Stimulated activated naive B cell treated with anti-CD40 and anti-IgM and Interleukin-4, amounts not matched to agents 10 μg/mL and 1 μg/mL and 100 μg/mL, for 72 hours (primary cell): ENCODE data around the gene MEIS1.

ENCODE experiments used
- ATAC-seq, 2 donors: fragments of 150-1000 bp; cut with Tn5 transposase; replicated peaks; 2 replicates each; pipeline ENCODE4 v1.10.0; 2021; ENCODE audit warnings: moderate library complexity in 1 of 2
- DNase-seq: peaks from one replicate; pipeline ENCODE4 v3.0.0; 2021
- H3K27ac Mint-ChIP-seq: one replicate; pipeline ENCODE4 v1.8.0; 2022; ENCODE audit warnings: mild to moderate bottlenecking, mixed read lengths
- H3K27me3 Mint-ChIP-seq, 2 donors: one replicate each; pipeline ENCODE4 v1.8.0; 2022; ENCODE audit warnings: mixed read lengths in 2 of 2
- H3K36me3 Mint-ChIP-seq, 2 donors: one replicate each; pipeline ENCODE4 v1.8.0; 2022; ENCODE audit warnings: mixed read lengths in 2 of 2, mild to moderate bottlenecking in 1 of 2
- H3K4me1 Mint-ChIP-seq, 2 donors: one replicate each; pipeline ENCODE4 v1.8.0; 2022; ENCODE audit warnings: mixed read lengths in 2 of 2, mild to moderate bottlenecking in 1 of 2
- H3K4me3 Mint-ChIP-seq, 2 donors: one replicate each; pipeline ENCODE4 v1.8.0; 2022; ENCODE audit warnings: mild to moderate bottlenecking in 2 of 2, mixed read lengths in 2 of 2, moderate library complexity in 1 of 2
- H3K9me3 Mint-ChIP-seq, 2 donors: one replicate each; pipeline ENCODE4 v1.8.0; 2022; ENCODE audit warnings: mixed read lengths in 2 of 2, mild to moderate bottlenecking in 1 of 2

MEIS1 gene

DNA sequence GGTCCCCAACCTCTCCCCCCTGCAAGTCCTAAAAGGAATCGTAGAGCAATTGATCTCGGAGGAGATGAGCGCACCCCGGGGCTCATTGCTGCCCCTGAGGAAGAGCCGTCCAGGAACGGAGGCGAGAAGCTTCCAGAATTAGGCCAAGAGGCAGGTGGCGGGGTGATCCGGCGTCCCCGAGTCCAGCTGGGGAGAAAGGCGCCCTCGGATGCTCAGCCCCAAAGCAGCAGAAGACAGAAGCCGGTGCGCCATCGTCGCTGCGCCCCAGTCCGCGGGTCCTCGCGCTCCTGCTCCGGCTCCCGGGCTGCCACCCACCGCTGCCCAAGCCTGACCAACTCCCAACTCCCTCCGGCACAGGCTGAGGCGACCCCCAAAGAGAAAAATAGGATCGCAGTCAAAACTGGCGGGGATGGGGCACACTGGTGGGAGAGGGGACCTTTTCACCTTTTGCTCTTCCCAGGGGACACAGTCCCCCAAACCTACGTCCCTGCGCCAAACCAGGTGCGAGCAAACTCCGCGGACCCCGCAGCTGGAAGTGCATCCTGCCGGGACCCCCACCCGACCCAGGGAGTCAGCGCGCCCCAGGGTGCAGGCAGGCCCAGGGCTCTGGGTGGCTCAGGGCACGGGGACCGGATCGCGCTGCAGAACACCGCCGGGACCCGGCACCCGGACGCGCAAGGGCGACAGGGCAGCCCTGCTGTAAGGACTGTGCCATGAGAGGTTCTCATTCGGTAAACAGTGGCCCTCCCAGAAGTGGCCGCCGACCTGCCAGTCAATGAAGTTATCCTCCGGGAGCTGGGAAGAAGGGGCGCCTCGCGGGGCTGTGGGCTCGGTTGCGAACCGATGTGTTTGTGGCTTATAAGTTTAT lies 8.4 kb upstream of the MEIS1 start:
- H3K27me3 Mint-ChIP-seq = peaks cover 50 to 69% of the 10 kb centered on the region in 2 donors
- no peaks in the 10 kb centered on the region for H3K36me3 Mint-ChIP-seq
- no peaks in the 10 kb centered on the region for H3K9me3 Mint-ChIP-seq

GRCh38 chr2:66427300-66427699 lies 7.6 kb upstream of the MEIS1 start:
- H3K4me1 Mint-ChIP-seq = peaks cover 8 to 15% of the 10 kb centered on the region in 2 donors
- peaks cover 51 to 67% of the 10 kb centered on the region in 2 donors for H3K27me3 Mint-ChIP-seq
- no peaks in the 10 kb centered on the region for H3K9me3 Mint-ChIP-seq
- no peak overlapping the region for H3K27ac Mint-ChIP-seq
- DNase-seq (no peak), ATAC-seq (no peak)
- H3K36me3 Mint-ChIP-seq = no peaks in the 10 kb centered on the region
- no peak overlapping the region for H3K4me3 Mint-ChIP-seq

More for the DNA sequence above, 8.4 kb upstream of the MEIS1 start:
- DNase-seq (no peak), ATAC-seq (no peak)
- H3K27ac Mint-ChIP-seq = peak overlapping the region; percentile 85
- H3K4me3 Mint-ChIP-seq = peak overlapping the region; percentile 29 to 62
- H3K4me1 Mint-ChIP-seq = peaks cover 8 to 11% of the 10 kb centered on the region in 2 donors

- no peak overlapping the region for H3K27ac Mint-ChIP-seq
- H3K4me3 Mint-ChIP-seq = no peak overlapping the region
- peaks cover 20 to 32% of the 10 kb centered on the region in 2 donors for H3K4me1 Mint-ChIP-seq
- H3K36me3 Mint-ChIP-seq = peaks cover 0 to 4% of the 10 kb centered on the region in 2 donors
- no peaks in the 10 kb centered on the region for H3K9me3 Mint-ChIP-seq
- H3K27me3 Mint-ChIP-seq = peaks cover 64 to 73% of the 10 kb centered on the region in 2 donors
- DNase-seq (no peak), ATAC-seq (peak in 1 of 2 donors; percentile 43)
Measured at GRCh38 chr2:66428986-66429612, 5.8 kb upstream of the MEIS1 start.

GRCh38 chr2:66429693-66430504 lies 5.0 kb upstream of the MEIS1 start:
- Mint-ChIP-seq H3K9me3 (no peaks in the 10 kb centered on the region), H3K4me1 (peaks cover 26 to 40% of the 10 kb centered on the region in 2 donors), H3K27ac (no peak overlapping the region), H3K4me3 (no peak overlapping the region), H3K27me3 (peaks cover 68 to 75% of the 10 kb centered on the region in 2 donors), H3K36me3 (peaks cover 0 to 4% of the 10 kb centered on the region in 2 donors)
- ATAC-seq (no peak), DNase-seq (no peak)

GRCh38 chr2:66430505-66431273 lies 4.2 kb upstream of the MEIS1 start:
- Mint-ChIP-seq H3K9me3 (no peaks in the 10 kb centered on the region), H3K27me3 (peaks cover 68 to 75% of the 10 kb centered on the region in 2 donors), H3K27ac (no peak overlapping the region), H3K36me3 (peaks cover 0 to 4% of the 10 kb centered on the region in 2 donors), H3K4me1 (peaks cover 27 to 43% of the 10 kb centered on the region in 2 donors), H3K4me3 (no peak overlapping the region)
- ATAC-seq = no peak
- no peak for DNase-seq

DNA sequence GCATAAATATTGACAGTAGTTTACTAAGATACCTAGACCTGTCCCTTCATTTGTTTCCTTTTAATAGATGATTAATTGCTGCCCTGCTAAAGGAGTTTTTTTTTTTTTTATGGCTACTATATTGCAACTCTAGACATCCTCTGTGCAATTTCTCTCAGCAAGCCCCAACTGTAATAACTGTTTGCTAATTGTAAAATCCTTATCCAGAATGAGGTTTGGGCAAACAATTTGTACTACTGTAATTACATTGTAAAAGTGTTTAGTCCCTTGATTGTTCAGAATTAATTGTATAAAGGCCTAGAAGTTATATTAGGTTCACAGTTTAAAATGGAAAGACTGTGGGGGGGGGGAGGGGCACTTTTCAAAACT lies 3.7 kb upstream of the MEIS1 start:
- ATAC-seq = no peak
- peaks cover 0 to 4% of the 10 kb centered on the region in 2 donors for H3K36me3 Mint-ChIP-seq
- H3K9me3 Mint-ChIP-seq = no peaks in the 10 kb centered on the region
- no peak overlapping the region for H3K4me3 Mint-ChIP-seq
- H3K27ac Mint-ChIP-seq = no peak overlapping the region
- peaks cover 63 to 71% of the 10 kb centered on the region in 2 donors for H3K27me3 Mint-ChIP-seq
- no peak for DNase-seq
- peaks cover 23 to 38% of the 10 kb centered on the region in 2 donors for H3K4me1 Mint-ChIP-seq

GRCh38 chr2:66431846-66432587 lies 2.9 kb upstream of the MEIS1 start:
- ATAC-seq (no peak), DNase-seq (no peak)
- peaks cover 0 to 4% of the 10 kb centered on the region in 2 donors for H3K36me3 Mint-ChIP-seq
- peaks cover 25 to 38% of the 10 kb centered on the region in 2 donors for H3K4me1 Mint-ChIP-seq
- peaks cover 65% of the 10 kb centered on the region in 2 donors for H3K27me3 Mint-ChIP-seq
- peak overlapping the region in 1 of 2 donors; percentile 83 for H3K4me3 Mint-ChIP-seq
- H3K9me3 Mint-ChIP-seq = no peaks in the 10 kb centered on the region
- peak overlapping the region; percentile 62 for H3K27ac Mint-ChIP-seq

- ATAC-seq (peak; percentile 41 to 56), DNase-seq (no peak)
- H3K36me3 Mint-ChIP-seq = peaks cover 0 to 4% of the 10 kb centered on the region in 2 donors
- H3K27ac Mint-ChIP-seq = peak overlapping the region; percentile 88
- peaks cover 71 to 72% of the 10 kb centered on the region in 2 donors for H3K27me3 Mint-ChIP-seq
- peak overlapping the region; percentile 83 to 92 for H3K4me3 Mint-ChIP-seq
- no peaks in the 10 kb centered on the region for H3K9me3 Mint-ChIP-seq
- peaks cover 27 to 49% of the 10 kb centered on the region in 2 donors for H3K4me1 Mint-ChIP-seq
Measured at GRCh38 chr2:66432801-66433694, 1.9 kb upstream of the MEIS1 start.

DNA sequence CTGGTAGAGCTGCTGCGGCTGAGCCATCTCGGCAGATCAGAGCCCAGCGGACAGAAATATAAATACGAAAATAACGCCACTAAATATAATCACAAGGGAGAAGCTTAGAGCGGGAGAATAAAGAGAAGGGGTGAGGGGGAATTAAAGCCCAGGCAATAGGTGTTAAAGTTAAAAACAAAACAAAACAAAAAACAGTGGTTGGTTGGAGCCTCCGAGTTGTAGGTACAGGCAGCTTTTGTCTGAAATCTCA lies 1.3 kb upstream of the MEIS1 start:
- Mint-ChIP-seq H3K4me3 (peak overlapping the region; percentile 83 to 92), H3K9me3 (no peaks in the 10 kb centered on the region), H3K4me1 (peaks cover 27 to 50% of the 10 kb centered on the region in 2 donors), H3K27me3 (peaks cover 71 to 72% of the 10 kb centered on the region in 2 donors), H3K27ac (peak overlapping the region; percentile 88), H3K36me3 (peaks cover 0 to 4% of the 10 kb centered on the region in 2 donors)
- DNase-seq (no peak), ATAC-seq (no peak)

DNA sequence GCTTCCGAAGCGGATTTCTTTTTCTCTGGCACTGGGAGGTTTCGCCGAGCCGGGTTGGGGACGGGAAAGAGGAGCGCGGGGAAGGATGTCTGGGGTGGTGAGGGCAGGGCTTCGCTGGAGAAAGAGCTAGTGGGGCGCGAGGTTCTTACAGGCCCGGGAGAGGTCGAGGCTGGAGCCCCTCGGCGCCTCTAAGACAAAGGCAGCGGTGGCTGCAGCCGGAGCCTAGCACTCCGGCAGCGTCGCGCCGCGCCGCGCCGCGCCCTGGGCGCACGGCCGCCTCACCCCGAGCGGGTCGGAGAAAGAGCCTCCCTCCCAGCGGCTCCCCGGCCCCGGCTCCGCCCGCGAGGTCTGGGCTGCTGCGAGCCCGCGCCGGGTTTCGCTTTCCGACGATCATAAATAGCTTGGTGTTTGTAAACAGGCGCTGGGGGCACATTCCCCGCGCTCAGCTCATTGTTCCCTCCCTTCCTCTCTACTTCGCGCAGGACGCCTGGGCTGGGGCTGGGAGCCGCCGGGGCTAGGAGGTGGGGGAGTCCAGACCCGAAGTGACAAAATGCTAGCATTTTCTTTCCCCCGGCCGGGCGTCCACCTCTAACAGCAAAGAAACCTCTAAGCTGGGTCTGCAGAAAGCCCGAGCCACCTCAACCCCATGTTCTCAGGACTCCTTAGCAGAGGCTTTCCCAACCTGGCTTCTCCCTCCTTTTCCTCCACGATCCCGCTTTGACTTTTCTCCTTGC lies 813 bp upstream of the MEIS1 start:
- H3K4me3 Mint-ChIP-seq = peak overlapping the region; percentile 83 to 92
- no peaks in the 10 kb centered on the region for H3K9me3 Mint-ChIP-seq
- DNase-seq = no peak
- H3K27ac Mint-ChIP-seq = peak overlapping the region; percentile 79
- H3K27me3 Mint-ChIP-seq = peaks cover 67 to 68% of the 10 kb centered on the region in 2 donors
- H3K4me1 Mint-ChIP-seq = peaks cover 29 to 51% of the 10 kb centered on the region in 2 donors
- peak; percentile 42 to 43 for ATAC-seq
- H3K36me3 Mint-ChIP-seq = peaks cover 0 to 4% of the 10 kb centered on the region in 2 donors

- Mint-ChIP-seq H3K4me1 (peaks cover 38 to 65% of the 10 kb centered on the region in 2 donors), H3K27me3 (peaks cover 71 to 73% of the 10 kb centered on the region in 2 donors), H3K4me3 (peak overlapping the region; percentile 83 to 87), H3K9me3 (no peaks in the 10 kb centered on the region), H3K27ac (peak overlapping the region; percentile 26), H3K36me3 (peaks cover 0 to 4% of the 10 kb centered on the region in 2 donors)
- DNase-seq (no peak), ATAC-seq (no peak)
Measured at GRCh38 chr2:66435549-66435875, 587 bp downstream of the MEIS1 start.

- DNase-seq (no peak), ATAC-seq (no peak)
- no peaks in the 10 kb centered on the region for H3K9me3 Mint-ChIP-seq
- H3K4me1 Mint-ChIP-seq = peaks cover 40 to 70% of the 10 kb centered on the region in 2 donors
- H3K27me3 Mint-ChIP-seq = peaks cover 72 to 73% of the 10 kb centered on the region in 2 donors
- H3K4me3 Mint-ChIP-seq = peak overlapping the region in 1 of 2 donors; percentile 83
- H3K27ac Mint-ChIP-seq = no peak overlapping the region
- H3K36me3 Mint-ChIP-seq = peaks cover 0 to 4% of the 10 kb centered on the region in 2 donors
Measured at GRCh38 chr2:66435963-66436362, 1.0 kb downstream of the MEIS1 start.
